IPS-NIHi7 (cell line): ENCODE results near the gene TCAP.

ENCODE experiments used
- DNase-seq: peaks from one replicate; pipeline ENCODE4 v3.0.0; 2012; ENCODE audit warnings: mixed read lengths; ENCODE audit errors: extremely low spot score

TCAP gene

GRCh38 chr17:39648616-39649366, 16.4 kb upstream of the TCAP start:
- no peak for DNase-seq

- no peak for DNase-seq
Observed at GRCh38 chr17:39650121-39650579, 15.0 kb upstream of the TCAP start.

GRCh38 chr17:39651923-39652586, 13.1 kb upstream of the TCAP start:
- DNase-seq: no peak

GRCh38 chr17:39652587-39653315, 12.4 kb upstream of the TCAP start:
- peak; percentile 73 for DNase-seq

GRCh38 chr17:39653316-39653661, 11.9 kb upstream of the TCAP start:
- DNase-seq: no peak

- peak; percentile 92 for DNase-seq
Observed at GRCh38 chr17:39653662-39654331, 11.4 kb upstream of the TCAP start.

GRCh38 chr17:39655105-39655504, 10.0 kb upstream of the TCAP start:
- DNase-seq: no peak

- DNase-seq: no peak
Observed at GRCh38 chr17:39658346-39658745, 6.8 kb upstream of the TCAP start.

- DNase-seq: no peak
Observed at GRCh38 chr17:39658760-39659159, 6.4 kb upstream of the TCAP start.

- no peak for DNase-seq
Observed at GRCh38 chr17:39659279-39660010, 5.7 kb upstream of the TCAP start.

- DNase-seq: no peak
Observed at GRCh38 chr17:39660011-39660360, 5.2 kb upstream of the TCAP start.

- no peak for DNase-seq
Observed at GRCh38 chr17:39660397-39661385, 4.5 kb upstream of the TCAP start.

GRCh38 chr17:39661744-39662541, 3.2 kb upstream of the TCAP start:
- no peak for DNase-seq

GRCh38 chr17:39662551-39663339, 2.4 kb upstream of the TCAP start:
- DNase-seq: no peak

- peak; percentile 50 for DNase-seq
Observed at GRCh38 chr17:39663340-39663687, 1.8 kb upstream of the TCAP start.

- peak; percentile 87 for DNase-seq
Observed at GRCh38 chr17:39663688-39664580, 1.2 kb upstream of the TCAP start.

- no peak for DNase-seq
Observed at GRCh38 chr17:39665642-39666224, 584 bp downstream of the TCAP start.
